Sigmoid colon (tissue), 4 donors: Measurements from ENCODE around the gene CNN3.

Experiments
- CTCF ChIP-seq, 4 experiments: fragments of 450-650 bp in 3 of 4; fragments of 200-600 bp in 1 of 4; IDR thresholded peaks; one replicate each; pipeline ENCODE4 v1.5.1; 2016 to 2019; ENCODE audit warnings: antibody characterized with exemption in 4 of 4, mild to moderate bottlenecking in 3 of 4, moderate library complexity in 2 of 4
- EP300 ChIP-seq, 4 donors: sonication (generic); formaldehyde crosslinking; IDR thresholded peaks; one replicate each; pipeline ENCODE4 v1.6.1; 2017; ENCODE audit warnings: antibody characterized with exemption in 4 of 4

DNA sequence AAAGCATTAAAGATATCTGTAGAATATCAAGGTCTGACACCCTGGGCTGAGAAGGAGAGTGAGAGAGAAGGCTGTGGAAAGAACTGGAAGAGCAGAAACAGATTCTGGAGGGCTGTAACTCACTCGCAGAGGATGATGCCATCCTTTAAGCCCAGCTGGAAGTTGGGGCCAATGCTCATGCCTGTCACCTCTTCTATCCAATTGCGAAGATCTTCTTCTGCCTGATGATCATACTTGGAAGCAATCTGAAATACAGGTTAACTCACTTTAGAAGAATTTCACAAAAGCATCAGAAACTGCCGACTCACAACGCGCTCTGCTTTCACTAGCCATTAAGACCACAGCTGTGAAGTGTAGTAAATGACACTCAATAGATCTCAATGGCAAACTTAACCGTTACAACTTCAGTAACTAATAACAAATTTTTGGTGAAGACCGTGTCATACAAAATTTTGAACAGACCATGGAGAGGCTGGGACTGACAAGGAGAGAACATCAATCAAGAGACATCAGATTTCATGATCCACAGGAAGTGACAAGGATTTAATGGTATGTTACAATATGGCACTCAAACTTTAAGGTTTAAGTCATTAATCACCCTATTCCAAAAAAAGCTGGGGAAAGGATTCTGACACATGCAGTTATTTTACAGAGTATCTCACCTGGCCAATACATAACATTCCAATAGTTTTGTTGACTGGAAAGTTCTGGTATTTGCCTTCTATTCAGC, 23.5 kb downstream of the CNN3 start:
- TF ChIP-seq EP300 (IDR thresholded peaks at IDR 0.05) (no peak), CTCF (IDR thresholded peaks at IDR 0.05) (no peak)
